ENCODE measurements around the gene NDRG4. TPM values are rescaled to one million over a fixed set of nuclear protein-coding genes. Genes with fewer than 3 reads are reported as not detected.

Gene NDRG4
- total RNA-seq, 2 donors from 2014 or later, result 0.14 to 0.47 TPM

- H3K9me3 Mint-ChIP-seq, result no peaks in the 10 kb centered on the region
- H3K4me3 Mint-ChIP-seq, result no peak overlapping the region
- DNase-seq (ENCODE audit: low spot score) (no peak), ATAC-seq (no peak)
- H3K4me1 Mint-ChIP-seq (ENCODE audit: low read depth in 2 of 2), result peaks cover 0 to 11% of the 10 kb centered on the region in 2 donors
- no peaks in the 10 kb centered on the region for H3K36me3 Mint-ChIP-seq
- peaks cover 0 to 4% of the 10 kb centered on the region in 2 donors for H3K27me3 Mint-ChIP-seq
- no peak overlapping the region for H3K27ac Mint-ChIP-seq
Measured at GRCh38 chr16:58503863-58504688, 4.1 kb downstream of the NDRG4 start.

GRCh38 chr16:58506241-58507194 lies 6.6 kb downstream of the NDRG4 start:
- no peak overlapping the region for H3K4me3 Mint-ChIP-seq
- no peak for ATAC-seq
- H3K9me3 Mint-ChIP-seq, result no peaks in the 10 kb centered on the region
- DNase-seq (ENCODE audit: low spot score), result no peak
- H3K27me3 Mint-ChIP-seq, result no peaks in the 10 kb centered on the region
- no peak overlapping the region for H3K27ac Mint-ChIP-seq
- peaks cover 0 to 4% of the 10 kb centered on the region in 2 donors for H3K4me1 Mint-ChIP-seq (ENCODE audit: low read depth in 2 of 2)
- H3K36me3 Mint-ChIP-seq, result no peaks in the 10 kb centered on the region

DNA sequence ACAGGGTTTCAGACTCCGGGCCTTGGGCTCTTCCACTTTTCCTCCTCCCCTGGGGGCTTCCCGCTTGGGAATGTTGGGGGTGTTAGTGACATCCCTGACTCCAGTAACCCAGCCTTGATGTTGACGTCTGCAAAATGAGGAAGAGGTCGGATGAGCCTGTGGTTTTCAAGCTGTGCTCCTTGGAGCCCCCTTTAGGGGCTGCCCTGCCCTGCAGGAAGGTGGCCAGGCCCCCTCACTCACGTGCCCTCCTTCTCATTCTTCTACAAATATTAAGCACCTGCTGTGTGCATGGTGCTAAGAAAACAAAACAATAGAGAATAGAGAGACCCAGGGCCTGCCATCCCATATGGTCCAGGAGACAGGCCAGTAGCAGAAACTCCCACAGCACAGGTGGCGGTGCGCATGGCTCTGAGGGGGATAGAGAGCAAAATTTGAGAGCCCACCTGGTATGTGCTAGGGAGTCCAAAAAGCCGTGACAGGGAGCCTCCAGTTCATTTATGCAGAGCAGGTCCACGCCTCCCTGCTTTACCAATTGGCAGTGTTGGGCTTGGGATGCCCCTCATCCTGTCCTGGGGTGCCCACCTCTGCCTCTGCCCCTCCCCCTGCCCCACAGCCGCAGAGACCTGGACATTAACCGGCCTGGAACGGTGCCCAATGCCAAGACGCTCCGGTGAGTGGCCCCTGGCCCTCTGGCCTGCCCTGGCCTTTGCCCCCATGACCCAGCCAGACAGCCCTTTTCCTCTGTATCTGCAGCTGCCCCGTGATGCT lies 7.4 kb downstream of the NDRG4 start:
- Mint-ChIP-seq H3K9me3 (no peaks in the 10 kb centered on the region), H3K4me3 (no peak overlapping the region), H3K27me3 (no peaks in the 10 kb centered on the region), H3K27ac (no peak overlapping the region), H3K36me3 (no peaks in the 10 kb centered on the region), H3K4me1 (ENCODE audit: low read depth in 2 of 2) (peaks cover 0 to 6% of the 10 kb centered on the region in 2 donors)
- no peak for DNase-seq (ENCODE audit: low spot score)
- no peak for ATAC-seq

DNA sequence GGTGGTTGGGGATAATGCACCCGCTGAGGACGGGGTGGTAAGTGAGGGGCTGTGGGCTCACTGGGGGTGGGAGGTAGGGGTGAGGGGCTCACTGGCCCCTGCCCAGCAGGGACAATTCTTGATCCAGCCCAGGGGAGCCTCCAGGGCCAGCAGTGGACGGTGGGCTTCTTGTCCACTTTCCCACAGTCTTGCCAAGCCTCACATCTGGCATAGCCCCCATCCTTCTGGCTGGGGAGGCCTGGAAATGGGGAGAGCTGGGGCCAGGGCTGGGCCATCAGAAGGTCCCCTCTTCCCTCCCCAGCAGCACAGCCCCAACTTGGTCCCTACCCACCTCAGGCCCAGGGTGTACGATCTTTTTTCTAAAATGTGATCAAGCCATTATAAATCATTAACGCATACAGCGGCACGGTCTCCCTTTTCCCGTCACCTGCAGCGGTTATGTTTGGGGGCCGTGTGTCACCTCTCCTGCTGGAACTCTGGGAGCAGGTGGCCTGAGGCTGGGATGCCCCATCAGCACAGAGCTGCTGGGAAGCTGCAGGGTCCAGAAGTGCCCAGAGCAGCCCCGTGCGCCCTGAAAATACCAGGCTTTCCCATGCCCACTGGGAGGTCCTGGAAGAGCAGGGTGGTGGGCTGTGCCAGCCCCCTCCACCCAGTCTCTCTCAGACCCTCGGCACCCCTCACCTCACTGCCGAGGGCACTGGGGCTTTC lies 8.2 kb downstream of the NDRG4 start:
- H3K9me3 Mint-ChIP-seq, result no peaks in the 10 kb centered on the region
- no peak for DNase-seq (ENCODE audit: low spot score)
- ATAC-seq, result no peak
- no peaks in the 10 kb centered on the region for H3K27me3 Mint-ChIP-seq
- no peaks in the 10 kb centered on the region for H3K36me3 Mint-ChIP-seq
- H3K4me1 Mint-ChIP-seq (ENCODE audit: low read depth in 2 of 2), result peaks cover 0 to 6% of the 10 kb centered on the region in 2 donors
- no peak overlapping the region for H3K4me3 Mint-ChIP-seq
- H3K27ac Mint-ChIP-seq, result no peak overlapping the region

GRCh38 chr16:58508671-58509251 lies 8.8 kb downstream of the NDRG4 start:
- Mint-ChIP-seq H3K9me3 (no peaks in the 10 kb centered on the region), H3K36me3 (no peaks in the 10 kb centered on the region)

GRCh38 chr16:58509256-58510096 lies 9.5 kb downstream of the NDRG4 start:
- H3K9me3 Mint-ChIP-seq, result no peaks in the 10 kb centered on the region
- peaks cover 5 to 10% of the 10 kb centered on the region in 2 donors for H3K4me1 Mint-ChIP-seq (ENCODE audit: low read depth in 2 of 2)
- H3K27ac Mint-ChIP-seq, result no peak overlapping the region
- DNase-seq (ENCODE audit: low spot score), result no peak
- no peak overlapping the region for H3K4me3 Mint-ChIP-seq
- no peaks in the 10 kb centered on the region for H3K36me3 Mint-ChIP-seq
- H3K27me3 Mint-ChIP-seq, result no peaks in the 10 kb centered on the region
- ATAC-seq, result no peak

More at GRCh38 chr16:58508671-58509251, 8.8 kb downstream of the NDRG4 start:
- no peak for ATAC-seq
- DNase-seq (ENCODE audit: low spot score), result no peak
- no peaks in the 10 kb centered on the region for H3K27me3 Mint-ChIP-seq
- H3K4me1 Mint-ChIP-seq (ENCODE audit: low read depth in 2 of 2), result peaks cover under 1 to 6% of the 10 kb centered on the region in 2 donors
- no peak overlapping the region for H3K4me3 Mint-ChIP-seq
- no peak overlapping the region for H3K27ac Mint-ChIP-seq

DNA sequence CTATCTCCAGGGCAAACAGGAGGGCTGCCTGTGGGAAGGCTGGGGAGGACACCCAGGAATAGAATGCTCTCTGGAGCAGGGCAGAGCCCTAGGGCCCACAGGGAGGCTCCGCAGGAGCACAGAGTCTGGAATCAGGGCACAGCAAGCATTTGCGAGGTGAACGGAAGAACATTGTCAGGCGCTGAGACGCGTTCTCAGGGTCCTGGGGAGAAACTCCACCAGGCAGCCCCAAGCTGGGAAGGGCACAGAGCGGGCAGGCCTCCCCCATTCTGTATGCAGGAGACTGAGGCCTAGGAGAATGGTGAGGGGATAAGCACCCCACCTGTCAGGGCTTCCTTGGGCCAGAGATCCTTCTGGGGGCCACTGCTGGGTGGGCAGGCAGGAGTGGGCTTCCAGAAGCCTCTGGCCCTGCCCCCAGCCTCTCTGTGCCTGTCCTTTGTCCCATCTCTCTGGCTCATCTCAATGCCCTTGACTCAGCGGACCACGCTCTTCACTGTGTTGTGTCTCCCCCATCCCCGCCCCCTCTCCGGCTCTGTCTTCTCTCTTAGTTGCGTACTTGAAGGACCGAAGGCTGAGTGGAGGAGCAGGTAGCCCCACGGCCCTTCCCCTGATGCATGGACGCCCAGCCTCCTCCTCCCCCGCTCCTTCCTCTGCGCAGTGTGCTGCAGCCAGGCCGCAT lies 10.3 kb downstream of the NDRG4 start:
- no peaks in the 10 kb centered on the region for H3K27me3 Mint-ChIP-seq
- no peak overlapping the region for H3K27ac Mint-ChIP-seq
- H3K36me3 Mint-ChIP-seq, result no peaks in the 10 kb centered on the region

GRCh38 chr16:58510776-58511628 lies 11.1 kb downstream of the NDRG4 start:
- DNase-seq (ENCODE audit: low spot score), result no peak
- H3K27me3 Mint-ChIP-seq, result no peaks in the 10 kb centered on the region
- no peak overlapping the region for H3K4me3 Mint-ChIP-seq
- no peaks in the 10 kb centered on the region for H3K9me3 Mint-ChIP-seq
- ATAC-seq, result no peak
- peaks cover 14 to 16% of the 10 kb centered on the region in 2 donors for H3K4me1 Mint-ChIP-seq (ENCODE audit: low read depth in 2 of 2)
- no peak overlapping the region for H3K27ac Mint-ChIP-seq
- no peaks in the 10 kb centered on the region for H3K36me3 Mint-ChIP-seq

More for the DNA sequence above, 10.3 kb downstream of the NDRG4 start:
- no peak for DNase-seq (ENCODE audit: low spot score)
- H3K4me1 Mint-ChIP-seq (ENCODE audit: low read depth in 2 of 2), result peaks cover 13 to 16% of the 10 kb centered on the region in 2 donors
- H3K4me3 Mint-ChIP-seq, result no peak overlapping the region
- no peak for ATAC-seq
- no peaks in the 10 kb centered on the region for H3K9me3 Mint-ChIP-seq

GRCh38 chr16:58511933-58512815 lies 12.2 kb downstream of the NDRG4 start:
- peak; percentile 80 for DNase-seq (ENCODE audit: low spot score)
- Mint-ChIP-seq H3K4me1 (ENCODE audit: low read depth in 2 of 2) (peaks cover 19 to 20% of the 10 kb centered on the region in 2 donors), H3K27ac (peak overlapping the region in 1 of 2 donors; percentile 53), H3K9me3 (no peaks in the 10 kb centered on the region), H3K27me3 (no peaks in the 10 kb centered on the region), H3K36me3 (no peaks in the 10 kb centered on the region), H3K4me3 (no peak overlapping the region)
- ATAC-seq, result no peak

DNA sequence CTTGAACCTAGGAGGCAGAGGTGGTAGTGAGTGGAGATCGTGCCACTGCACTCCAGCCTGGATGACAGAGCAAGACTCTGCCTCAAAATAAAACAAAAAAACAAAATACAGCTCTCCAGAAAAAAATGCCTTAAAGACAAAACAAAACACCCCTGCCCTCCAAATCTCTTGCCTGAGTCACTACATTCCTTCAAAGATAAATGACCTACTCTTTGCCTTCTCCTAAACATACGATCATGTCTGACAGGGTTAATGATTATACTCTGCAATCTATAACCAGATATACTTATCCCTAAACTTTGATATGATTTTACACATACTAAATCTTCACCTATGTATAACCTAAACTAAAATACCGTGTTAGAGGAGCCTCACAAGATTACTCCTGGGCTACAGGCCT lies 13.9 kb downstream of the NDRG4 start:
- H3K27ac Mint-ChIP-seq, result no peak overlapping the region
- peaks cover 25 to 29% of the 10 kb centered on the region in 2 donors for H3K4me1 Mint-ChIP-seq (ENCODE audit: low read depth in 2 of 2)
- no peak overlapping the region for H3K4me3 Mint-ChIP-seq
- peaks cover 8% of the 10 kb centered on the region for H3K36me3 Mint-ChIP-seq
- H3K27me3 Mint-ChIP-seq, result no peaks in the 10 kb centered on the region
- no peaks in the 10 kb centered on the region for H3K9me3 Mint-ChIP-seq
- no peak for DNase-seq (ENCODE audit: low spot score)
- no peak for ATAC-seq

Data from natural killer cell treated with Interleukin-12 subunit alpha and Interleukin-12 subunit beta and Interleukin-15 and Interleukin-18, amount 100 ng/mL, for 72 hours (primary cell).